Naive thymus-derived CD4-positive, alpha-beta T cell (primary cell): ENCODE measurements around the gene OS9. TPM values are rescaled to one million over a fixed set of nuclear protein-coding genes. Genes with fewer than 3 reads are reported as not detected.

Experiments used
- ATAC-seq: fragments of 150-1000 bp; cut with Tn5 transposase; 2 replicates; pipeline ENCODE4 v1.10.0; 2021; ENCODE audit warnings: mild to moderate bottlenecking, moderate library complexity
- CTCF ChIA-PET: fragments of 350-600 bp; sonication (Branson Sonifier 250); formaldehyde crosslinking; loops from one replicate; lab custom pipeline; 2021; ENCODE audit warnings: antibody characterized with exemption; lab: Charles Lee
- POLR2A ChIA-PET: fragments of 350-600 bp; sonication (Branson Sonifier 250); formaldehyde crosslinking; loops from one replicate; lab custom pipeline; 2021; ENCODE audit warnings: antibody characterized with exemption, inconsistent platforms; lab: Charles Lee
- DNase-seq, 9 donors: peaks; one replicate each; pipeline versions ENCODE4 v3.0.0 to v3.0.0-alpha.2; 2020 to 2022; ENCODE audit warnings: mixed read lengths in 1 of 9
- H3K27ac ChIP-seq: one replicate; pipeline ENCODE4 v1.7.0; 2013; ENCODE audit warnings: mild to moderate bottlenecking, low read depth, low read length, moderate library complexity
- H3K27me3 ChIP-seq, 2 donors: one replicate each; pipeline ENCODE4 v1.7.0; 2013; ENCODE audit warnings: low read length in 2 of 2, mild to moderate bottlenecking in 2 of 2, moderate library complexity in 2 of 2; ENCODE audit not compliant: control insufficient read depth in 2 of 2, insufficient read depth in 2 of 2
- H3K36me3 ChIP-seq, 3 experiments: 1 replicate in 2 of 3; 2 replicates in 1 of 3; pipeline ENCODE4 v1.7.0; 2013; ENCODE audit warnings: low read length in 3 of 3, mild to moderate bottlenecking in 3 of 3, moderate library complexity in 1 of 3; ENCODE audit not compliant: insufficient read depth in 3 of 3, control insufficient read depth in 2 of 3
- H3K4me1 ChIP-seq, 2 donors: one replicate each; pipeline ENCODE4 v1.7.0; 2013; ENCODE audit warnings: low read length in 2 of 2, mild to moderate bottlenecking in 2 of 2, moderate library complexity in 1 of 2; ENCODE audit not compliant: control insufficient read depth in 2 of 2, insufficient read depth in 2 of 2
- H3K4me3 ChIP-seq: 2 replicates; pipeline ENCODE4 v1.7.0; 2013; ENCODE audit warnings: mild to moderate bottlenecking, low read length
- H3K9me3 ChIP-seq, 3 experiments: 1 replicate in 2 of 3; 2 replicates in 1 of 3; pipeline ENCODE4 v1.7.0; 2013; ENCODE audit warnings: low read length in 3 of 3; ENCODE audit not compliant: control insufficient read depth in 2 of 3
- H3K27ac Mint-ChIP-seq, 9 donors: one replicate each; pipeline ENCODE4 v1.8.0; 2020 to 2022; ENCODE audit warnings: mixed read lengths in 9 of 9, mild to moderate bottlenecking in 8 of 9, moderate library complexity in 5 of 9, inconsistent platforms in 2 of 9
- H3K27me3 Mint-ChIP-seq, 5 donors: one replicate each; pipeline ENCODE4 v1.8.0; 2021 to 2022; ENCODE audit warnings: mixed read lengths in 5 of 5, mild to moderate bottlenecking in 1 of 5
- H3K36me3 Mint-ChIP-seq, 5 donors: one replicate each; pipeline ENCODE4 v1.8.0; 2020 to 2022; ENCODE audit warnings: mixed read lengths in 5 of 5, mild to moderate bottlenecking in 3 of 5, inconsistent platforms in 1 of 5
- H3K4me1 Mint-ChIP-seq, 7 donors: one replicate each; pipeline ENCODE4 v1.8.0; 2020 to 2022; ENCODE audit warnings: mixed read lengths in 7 of 7, mild to moderate bottlenecking in 3 of 7, inconsistent platforms in 1 of 7
- H3K4me3 Mint-ChIP-seq, 10 donors: one replicate each; pipeline ENCODE4 v1.8.0; 2020 to 2022; ENCODE audit warnings: mild to moderate bottlenecking in 10 of 10, mixed read lengths in 10 of 10, moderate library complexity in 6 of 10, inconsistent platforms in 2 of 10
- H3K9me3 Mint-ChIP-seq, 11 donors: one replicate each; pipeline ENCODE4 v1.8.0; 2020 to 2022; ENCODE audit warnings: mixed read lengths in 11 of 11, mild to moderate bottlenecking in 4 of 11, inconsistent platforms in 1 of 11, moderate library complexity in 1 of 11
- intact Hi-C, 2 donors: fragments of 100-400 bp; cut with micrococcal nuclease; formaldehyde crosslinking; loops; one replicate each; pipeline ENCODE4 v1.15.1; 2023
- polyA plus RNA-seq, 2 donors: library from polyadenylated mRNA; unstranded; fragments of 300-500 nt; fragmentation: Illumina TruSeq; gene quantifications; one replicate each; pipeline ENCODE4 v1.2.3, GENCODE V29; 2021
- total RNA-seq, 6 experiments: library from RNA in 5 of 6; stranded (reverse) in 5 of 6; gene quantifications; 1 replicate in 5 of 6; 2 replicates in 1 of 6; pipeline ENCODE4 v1.2.3 and lab custom pipeline; 2021 to 2026

The OS9 gene
- total and polyA plus RNA-seq, 7 experiments from 2014 or later = 59.5 to 175 (median 148) TPM

DNA sequence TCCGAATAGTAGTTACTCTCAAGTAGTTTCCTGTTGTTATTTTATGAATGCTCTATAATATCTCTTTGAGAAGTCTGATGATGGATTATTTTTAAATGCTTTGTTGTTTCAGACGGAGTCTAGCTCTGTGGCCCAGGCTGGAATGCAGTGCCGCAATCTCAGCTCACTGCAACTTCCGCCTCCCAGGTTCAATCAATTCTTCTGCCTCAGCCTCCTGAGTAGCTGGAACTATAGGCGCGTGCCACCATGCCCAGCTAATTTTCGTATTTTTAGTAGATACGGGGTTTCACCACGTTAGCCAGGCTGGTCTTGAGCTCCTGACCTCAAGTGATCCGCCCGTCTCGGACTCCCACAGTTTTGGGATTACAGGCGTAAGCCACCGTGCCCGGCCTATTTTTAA, 1.4 kb upstream of the OS9 start:
- Histone ChIP-seq H3K4me3 (no peak overlapping the region), H3K36me3 (peaks cover 8 to 22% (median 9%) of the 10 kb centered on the region in 3 experiments), H3K27me3 (no peaks in the 10 kb centered on the region), H3K4me1 (peaks cover 10 to 23% of the 10 kb centered on the region in 2 donors), H3K27ac (no peak overlapping the region), H3K9me3 (no peaks in the 10 kb centered on the region)
- Mint-ChIP-seq H3K4me3 (peak overlapping the region in 1 of 10 donors; percentile 21), H3K4me1 (peaks cover 0 to 9% (median 3%) of the 10 kb centered on the region in 7 donors), H3K36me3 (peaks cover 6 to 19% (median 19%) of the 10 kb centered on the region in 5 donors), H3K27ac (peak overlapping the region in 1 of 9 donors; percentile 10), H3K27me3 (peaks cover 0 to 29% (median 17%) of the 10 kb centered on the region in 5 donors), H3K9me3 (no peaks in the 10 kb centered on the region)
- intact Hi-C loops = loop anchor here (2.0 to 10.0 kb wide), 5 partner anchors 60 to 262 kb away; partner anchors contain the start of genes ARHGAP9 (in 2 of the 2), ATP23 (in 2 of the 2), B4GALNT1 (in 1 of the 2) and GLI1 (in 1 of the 2)
- no peak for ATAC-seq
- no peak for DNase-seq
- POLR2A ChIA-PET = interaction anchor here (0.6 to 1.2 kb wide), 4 partner anchors 11 to 87 kb away, joined by 3 to 7 read pairs (median 4); no protein-coding TSS in a partner anchor
- CTCF ChIA-PET = interaction anchor here (0.8 kb wide), 1 partner anchor 212 kb away, joined by 3 read pairs; the partner anchor contains the start of gene ARHGAP9

DNA sequence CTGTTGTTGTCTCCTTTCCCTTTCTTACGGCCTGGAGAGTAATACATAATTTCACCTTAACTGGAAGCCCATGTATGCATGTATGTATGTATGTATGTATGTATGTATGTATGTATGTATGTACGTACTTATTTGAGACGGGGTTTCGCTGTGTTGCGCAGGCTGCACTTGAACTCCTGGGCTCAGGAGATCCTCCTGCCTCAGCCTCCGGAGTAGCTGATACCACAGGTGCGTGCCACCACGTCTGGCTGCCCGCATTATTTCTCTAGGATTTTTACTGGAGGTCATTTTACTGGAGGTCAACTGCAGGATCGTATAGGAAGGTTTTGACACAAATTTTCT, 644 bp upstream of the OS9 start:
- peak overlapping the region; percentile 19 for H3K27ac ChIP-seq
- H3K9me3 ChIP-seq = no peaks in the 10 kb centered on the region
- Mint-ChIP-seq H3K36me3 (peaks cover 6 to 26% (median 21%) of the 10 kb centered on the region in 5 donors), H3K27me3 (peaks cover 0 to 23% (median 13%) of the 10 kb centered on the region in 5 donors), H3K4me3 (no peak overlapping the region), H3K9me3 (no peaks in the 10 kb centered on the region), H3K4me1 (peaks cover 0 to 12% (median 3%) of the 10 kb centered on the region in 7 donors), H3K27ac (no peak overlapping the region)
- H3K4me1 ChIP-seq = peaks cover 10 to 23% of the 10 kb centered on the region in 2 donors
- intact Hi-C loops = loop anchor here (1.0 to 10.0 kb wide), 12 partner anchors 48 to 262 kb away; partner anchors contain the start of genes ARHGAP9 (in 2 of the 2), ATP23 (in 2 of the 2), GLI1 (in 2 of the 2) and B4GALNT1 (in 1 of the 2)
- peak overlapping the region; percentile 25 for H3K4me3 ChIP-seq
- H3K36me3 ChIP-seq = peaks cover 9 to 29% (median 11%) of the 10 kb centered on the region in 3 experiments
- ChIA-PET POLR2A (interaction anchor here (0.8 to 1.7 kb wide), 8 partner anchors 10 to 968 kb away, joined by 3 to 7 read pairs (median 3); partner anchors contain the start of gene CDK4), CTCF (interaction anchor here (0.6 to 1.3 kb wide), 3 partner anchors 110 to 290 kb away, joined by 3 to 4 read pairs (median 4); partner anchors contain the start of gene ARHGAP9)
- no peaks in the 10 kb centered on the region for H3K27me3 ChIP-seq
- DNase-seq (no peak), ATAC-seq (no peak)

DNA sequence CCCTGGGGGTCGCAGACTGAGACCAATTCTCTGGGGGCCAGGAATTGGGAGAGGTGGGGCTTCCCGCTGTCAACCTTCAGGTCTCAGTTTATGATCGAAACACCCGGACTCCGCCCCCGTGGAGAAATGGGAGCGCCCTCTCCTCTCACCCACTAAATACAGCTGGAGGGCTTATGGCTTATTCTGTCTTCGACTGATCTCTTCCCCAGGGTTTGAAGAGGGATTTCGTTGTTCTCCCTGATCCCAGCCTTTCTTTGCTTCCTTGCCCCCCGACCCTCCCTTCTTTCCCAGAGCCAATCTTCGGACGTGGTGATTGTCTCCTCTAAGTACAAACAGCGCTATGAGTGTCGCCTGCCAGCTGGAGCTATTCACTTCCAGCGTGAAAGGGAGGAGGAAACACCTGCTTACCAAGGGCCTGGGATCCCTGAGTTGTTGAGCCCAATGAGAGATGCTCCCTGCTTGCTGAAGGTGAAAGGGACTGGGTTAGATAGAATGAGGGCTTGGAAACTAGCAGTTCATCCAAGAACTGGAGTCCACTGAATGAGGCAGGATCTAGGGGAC, 607 bp downstream of the OS9 start:
- Histone ChIP-seq H3K4me1 (peaks cover 10 to 23% of the 10 kb centered on the region in 2 donors), H3K4me3 (peak overlapping the region; percentile 92), H3K27ac (peak overlapping the region; percentile 83), H3K9me3 (no peaks in the 10 kb centered on the region), H3K27me3 (no peaks in the 10 kb centered on the region), H3K36me3 (peaks cover 9 to 41% (median 15%) of the 10 kb centered on the region in 3 experiments)
- intact Hi-C loops = loop anchor here (1.0 to 10.0 kb wide), 5 partner anchors 47 to 248 kb away; partner anchors contain the start of genes ARHGAP9 (in 2 of the 2), ATP23 (in 2 of the 2), B4GALNT1 (in 1 of the 2) and GLI1 (in 1 of the 2)
- H3K27ac Mint-ChIP-seq = no peak overlapping the region
- H3K36me3 Mint-ChIP-seq = peaks cover 6 to 38% (median 32%) of the 10 kb centered on the region in 5 donors
- POLR2A ChIA-PET = interaction anchor here (1.0 to 1.7 kb wide), 6 partner anchors 21 to 969 kb away, joined by 3 to 4 read pairs (median 4); partner anchors contain the start of genes B4GALNT1, CDK4 and TSPAN31
- H3K4me3 Mint-ChIP-seq = no peak overlapping the region
- H3K9me3 Mint-ChIP-seq = no peaks in the 10 kb centered on the region
- ATAC-seq = no peak
- CTCF ChIA-PET = interaction anchor here (1.0 kb wide), 1 partner anchor 46 kb away, joined by 3 read pairs; no protein-coding TSS in a partner anchor
- H3K4me1 Mint-ChIP-seq = peaks cover 3 to 14% (median 9%) of the 10 kb centered on the region in 7 donors
- peaks cover 0 to 15% (median 4%) of the 10 kb centered on the region in 5 donors for H3K27me3 Mint-ChIP-seq
- DNase-seq = no peak

DNA sequence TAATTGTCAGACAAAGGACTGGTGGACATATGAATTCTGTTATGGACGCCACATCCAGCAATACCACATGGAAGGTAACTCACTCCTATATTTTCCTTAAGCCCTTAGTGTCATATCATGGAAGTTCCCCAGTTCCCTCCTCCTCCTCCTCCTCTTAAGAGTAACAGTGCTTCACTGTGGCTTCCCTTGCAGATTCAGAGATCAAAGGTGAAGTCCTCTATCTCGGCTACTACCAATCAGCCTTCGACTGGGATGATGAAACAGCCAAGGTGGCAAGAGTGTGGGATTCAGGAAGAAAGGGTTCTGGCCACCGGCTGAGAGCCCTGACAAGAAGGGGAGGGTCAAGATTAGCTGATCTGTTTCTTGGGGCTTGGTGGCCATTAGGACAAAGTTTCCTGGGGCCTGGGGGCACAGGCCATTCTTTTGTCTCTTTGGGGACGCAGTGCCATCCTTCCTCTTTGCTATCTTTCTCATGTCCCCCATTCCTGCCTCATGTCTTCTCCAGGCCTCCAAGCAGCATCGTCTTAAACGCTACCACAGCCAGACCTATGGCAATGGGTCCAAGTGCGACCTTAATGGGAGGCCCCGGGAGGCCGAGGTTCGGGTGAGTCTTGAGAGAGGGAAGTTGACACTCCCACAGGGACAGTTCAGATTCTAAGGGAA, 2.0 kb downstream of the OS9 start:
- Mint-ChIP-seq H3K4me3 (peak overlapping the region in 7 of 10 donors; percentile 18 to 70 (median 31)), H3K4me1 (peaks cover 3 to 23% (median 13%) of the 10 kb centered on the region in 7 donors), H3K27me3 (peaks cover 0 to 6% (median 0%) of the 10 kb centered on the region in 5 donors), H3K36me3 (peaks cover 6 to 46% (median 41%) of the 10 kb centered on the region in 5 donors), H3K9me3 (no peaks in the 10 kb centered on the region), H3K27ac (peak overlapping the region in 1 of 9 donors; percentile 41)
- H3K4me3 ChIP-seq = no peak overlapping the region
- ATAC-seq (no peak), DNase-seq (no peak)
- H3K27me3 ChIP-seq = no peaks in the 10 kb centered on the region
- H3K27ac ChIP-seq = no peak overlapping the region
- H3K9me3 ChIP-seq = no peaks in the 10 kb centered on the region
- ChIA-PET POLR2A (no interaction called here), CTCF (no interaction called here)
- intact Hi-C loops = loop anchor here in 1 of 2 donors (10.0 kb wide), 1 partner anchor 241 kb away; the partner anchor contains the start of genes GLI1 and INHBE
- H3K4me1 ChIP-seq = peaks cover 10 to 23% of the 10 kb centered on the region in 2 donors
- H3K36me3 ChIP-seq = peaks cover 9 to 49% (median 15%) of the 10 kb centered on the region in 3 experiments

DNA sequence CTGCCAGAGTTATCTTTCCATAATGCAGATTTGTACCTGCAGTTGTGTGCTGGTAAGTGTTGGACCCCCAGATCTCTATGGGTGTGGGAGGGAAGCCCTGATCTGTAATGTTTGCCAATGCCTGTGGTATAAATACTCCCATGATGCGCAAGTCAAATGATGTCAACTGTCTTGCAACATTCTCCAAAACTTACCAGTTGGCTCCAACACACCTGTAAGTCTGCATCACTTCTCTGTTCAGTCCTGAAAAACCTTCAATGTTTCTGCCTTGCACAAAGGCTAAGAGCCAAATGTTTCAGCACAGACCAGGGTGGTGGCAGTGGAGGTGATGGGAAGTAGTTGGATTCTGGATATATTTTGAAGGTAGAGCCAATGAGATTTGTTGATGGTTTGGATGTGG, 3.1 kb downstream of the OS9 start:
- intact Hi-C loops = loop anchor here in 1 of 2 donors (10.0 kb wide), 1 partner anchor 242 kb away; the partner anchor contains the start of genes GLI1 and INHBE
- Mint-ChIP-seq H3K27me3 (peaks cover 0 to under 1% (median 0%) of the 10 kb centered on the region in 5 donors), H3K36me3 (peaks cover 6 to 47% (median 40%) of the 10 kb centered on the region in 5 donors), H3K9me3 (no peaks in the 10 kb centered on the region), H3K4me1 (peaks cover 3 to 23% (median 13%) of the 10 kb centered on the region in 7 donors), H3K27ac (peak overlapping the region in 1 of 9 donors; percentile 41), H3K4me3 (peak overlapping the region in 2 of 10 donors; percentile 15 to 39)
- ChIA-PET POLR2A (no interaction called here), CTCF (no interaction called here)
- DNase-seq (no peak), ATAC-seq (no peak)
- peaks cover 11 to 23% of the 10 kb centered on the region in 2 donors for H3K4me1 ChIP-seq
- no peaks in the 10 kb centered on the region for H3K27me3 ChIP-seq
- H3K9me3 ChIP-seq = no peaks in the 10 kb centered on the region
- H3K4me3 ChIP-seq = no peak overlapping the region
- no peak overlapping the region for H3K27ac ChIP-seq
- H3K36me3 ChIP-seq = peaks cover 9 to 49% (median 15%) of the 10 kb centered on the region in 3 experiments

DNA sequence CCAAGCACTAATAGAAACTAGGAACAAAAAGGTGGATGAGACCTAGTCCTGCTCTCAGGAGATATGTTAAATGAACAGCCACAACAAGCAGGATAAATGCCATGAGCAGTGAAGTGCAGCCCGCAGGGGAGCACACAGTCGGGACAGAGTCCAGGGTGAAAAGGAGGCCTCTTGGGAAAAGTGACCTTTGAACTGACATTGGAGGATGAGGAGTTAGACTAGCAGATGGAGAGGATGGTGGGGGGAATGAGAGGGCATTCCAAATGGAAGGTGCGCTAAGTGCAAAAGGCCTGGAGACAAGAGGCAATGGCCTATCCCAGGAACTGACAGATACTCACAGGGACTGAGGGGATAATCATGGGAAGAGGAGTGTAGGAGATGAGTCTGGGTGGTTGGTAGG, 4.5 kb downstream of the OS9 start:
- Histone ChIP-seq H3K27me3 (no peaks in the 10 kb centered on the region), H3K4me1 (peaks cover 13 to 17% of the 10 kb centered on the region in 2 donors), H3K27ac (no peak overlapping the region), H3K36me3 (peaks cover 9 to 59% (median 15%) of the 10 kb centered on the region in 3 experiments), H3K9me3 (peaks cover 0 to 4% (median 0%) of the 10 kb centered on the region in 3 experiments), H3K4me3 (no peak overlapping the region)
- no peak for ATAC-seq
- Mint-ChIP-seq H3K36me3 (peaks cover 12 to 61% (median 54%) of the 10 kb centered on the region in 5 donors), H3K4me1 (peaks cover 3 to 27% (median 13%) of the 10 kb centered on the region in 7 donors), H3K27ac (no peak overlapping the region), H3K27me3 (no peaks in the 10 kb centered on the region), H3K9me3 (peaks cover 0 to 9% (median 2%) of the 10 kb centered on the region in 11 donors), H3K4me3 (no peak overlapping the region)
- DNase-seq = no peak
- intact Hi-C loops = loop anchor here in 1 of 2 donors (10.0 kb wide), 1 partner anchor 244 kb away; the partner anchor contains the start of genes GLI1 and INHBE
- POLR2A ChIA-PET = interaction anchor here (0.7 kb wide), 2 partner anchors 43 to 152 kb away, joined by 3 to 4 read pairs; no protein-coding TSS in a partner anchor
- CTCF ChIA-PET = no interaction called here
